HG02943 (cell line): Measurements from ENCODE around the gene SDK1.

Source experiments
- ATAC-seq: cut with Tn5 transposase; IDR thresholded peaks from one replicate; pipeline ENCODE4 v1.9.1; 2021; ENCODE audit warnings: mild to moderate bottlenecking, low read depth, moderate library complexity; ENCODE audit not compliant: unreplicated experiment

SDK1 gene

GRCh38 chr7:4174884-4175283 lies 873.8 kb downstream of the SDK1 start:
- no peak for ATAC-seq

GRCh38 chr7:4175346-4175973 lies 874.4 kb downstream of the SDK1 start:
- no peak for ATAC-seq

GRCh38 chr7:4177001-4177400 lies 875.9 kb downstream of the SDK1 start:
- no peak for ATAC-seq

GRCh38 chr7:4178416-4178815 lies 877.4 kb downstream of the SDK1 start:
- no peak for ATAC-seq

GRCh38 chr7:4178916-4179687 lies 878.0 kb downstream of the SDK1 start:
- ATAC-seq: no peak

GRCh38 chr7:4179688-4180380 lies 878.8 kb downstream of the SDK1 start:
- ATAC-seq: no peak

GRCh38 chr7:4181446-4181845 lies 880.4 kb downstream of the SDK1 start:
- ATAC-seq: no peak

GRCh38 chr7:4182605-4183300 lies 881.7 kb downstream of the SDK1 start:
- no peak for ATAC-seq

GRCh38 chr7:4184653-4185052 lies 883.6 kb downstream of the SDK1 start:
- ATAC-seq: no peak

GRCh38 chr7:4185136-4185535 lies 884.1 kb downstream of the SDK1 start:
- no peak for ATAC-seq

GRCh38 chr7:4185721-4186512 lies 884.9 kb downstream of the SDK1 start:
- ATAC-seq: no peak

GRCh38 chr7:4186513-4186780 lies 885.4 kb downstream of the SDK1 start:
- ATAC-seq: no peak

- no peak for ATAC-seq
Measured at GRCh38 chr7:4188651-4189050, 887.6 kb downstream of the SDK1 start.

GRCh38 chr7:4189131-4189570 lies 888.1 kb downstream of the SDK1 start:
- ATAC-seq: no peak

- ATAC-seq: no peak
Measured at GRCh38 chr7:4190010-4190981, 889.2 kb downstream of the SDK1 start.

GRCh38 chr7:4191046-4191445 lies 890.0 kb downstream of the SDK1 start:
- no peak for ATAC-seq

GRCh38 chr7:4191525-4191924 lies 890.5 kb downstream of the SDK1 start:
- ATAC-seq: no peak

GRCh38 chr7:4195660-4196059 lies 894.6 kb downstream of the SDK1 start:
- ATAC-seq: no peak

- no peak for ATAC-seq
Measured at GRCh38 chr7:4196121-4196819, 895.2 kb downstream of the SDK1 start.
